AG04450 (cell line): ENCODE data around the gene KIAA1614. TPM values are rescaled to one million over a fixed set of nuclear protein-coding genes. Genes with fewer than 3 reads are reported as not detected.

Experiments
- CTCF ChIA-PET: fragments of 300-600, 350-600 bp; formaldehyde crosslinking; extraction: SDS; loops from one replicate; lab custom pipeline; 2022; ENCODE audit warnings: antibody characterized with exemption, inconsistent platforms; lab: Charles Lee
- POLR2A ChIA-PET: fragments of 350-600 bp; formaldehyde crosslinking; extraction: SDS; loops from one replicate; lab custom pipeline; 2021; ENCODE audit warnings: antibody characterized with exemption, inconsistent platforms; lab: Yijun Ruan, JAX
- DNase-seq: peaks from one replicate; pipeline ENCODE4 v3.0.0-alpha.2; 2011; ENCODE audit warnings: low read depth, low spot score
- H3K27ac ChIP-seq: one replicate; pipeline ENCODE4 v1.5.1; 2012; ENCODE audit warnings: low read depth, low read length, control low read depth
- H3K27me3 ChIP-seq: one replicate; pipeline ENCODE4 v1.6.0; 2012; ENCODE audit warnings: low read length; ENCODE audit not compliant: control insufficient read depth, insufficient read depth
- H3K4me3 ChIP-seq: 2 replicates; pipeline ENCODE4 v1.5.1; 2011; ENCODE audit warnings: mild to moderate bottlenecking, low read depth, low read length, control low read depth
- H3K9me3 ChIP-seq: 2 replicates; pipeline ENCODE4 v1.5.1; 2012; ENCODE audit warnings: low read length; ENCODE audit not compliant: control insufficient read depth, insufficient read depth
- polyA plus RNA-seq: library from polyadenylated mRNA; depleted of rRNA; stranded (reverse); fragments of >200 nt; gene quantifications from 2 replicates; pipeline ENCODE4 v1.2.3, GENCODE V29; 2011
- TF ChIP-seq, protein P1 (sequence below): IDR thresholded peaks from 2 replicates; pipeline ENCODE4 v1.5.1; 2011; ENCODE audit warnings: low read depth, low read length, control low read depth, inconsistent platforms

Gene KIAA1614
- polyA plus RNA-seq, 1 experiment: 4.0 TPM

DNA sequence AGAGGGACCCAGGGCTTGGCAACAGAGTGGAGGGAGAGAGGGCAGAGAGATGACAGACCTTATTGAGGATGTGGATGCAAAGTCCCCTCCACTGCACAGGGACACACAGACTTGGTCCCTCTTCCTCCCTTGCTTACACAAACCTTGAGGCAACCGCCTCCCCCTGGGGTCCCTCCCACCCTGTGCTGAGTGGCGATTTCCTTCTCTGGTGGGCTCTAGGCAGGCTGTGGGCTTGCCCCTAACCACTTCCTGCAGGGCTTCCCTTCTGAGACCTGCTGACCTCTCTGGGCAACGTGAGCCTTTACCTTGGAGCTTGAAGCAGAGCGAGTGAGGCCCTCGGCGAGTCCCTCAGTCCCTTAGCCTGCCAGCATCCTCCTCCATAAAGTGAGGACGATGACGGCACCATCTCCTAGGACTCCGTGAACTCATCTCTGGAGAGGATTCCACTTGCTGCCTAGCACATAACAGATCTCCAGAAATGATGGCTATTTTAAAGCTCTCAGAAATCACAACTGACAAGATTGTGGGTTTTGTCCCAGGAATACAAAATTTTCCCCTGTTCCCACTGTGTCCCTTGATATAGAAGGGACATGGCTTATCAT lies 25.0 kb downstream of the KIAA1614 start:
- H3K27me3 ChIP-seq: no peaks in the 10 kb centered on the region
- H3K27ac ChIP-seq: no peak overlapping the region
- H3K4me3 ChIP-seq: no peak overlapping the region
- POLR2A ChIA-PET: no interaction called here
- DNase-seq: no peak
- TF ChIP-seq, protein P1, sequence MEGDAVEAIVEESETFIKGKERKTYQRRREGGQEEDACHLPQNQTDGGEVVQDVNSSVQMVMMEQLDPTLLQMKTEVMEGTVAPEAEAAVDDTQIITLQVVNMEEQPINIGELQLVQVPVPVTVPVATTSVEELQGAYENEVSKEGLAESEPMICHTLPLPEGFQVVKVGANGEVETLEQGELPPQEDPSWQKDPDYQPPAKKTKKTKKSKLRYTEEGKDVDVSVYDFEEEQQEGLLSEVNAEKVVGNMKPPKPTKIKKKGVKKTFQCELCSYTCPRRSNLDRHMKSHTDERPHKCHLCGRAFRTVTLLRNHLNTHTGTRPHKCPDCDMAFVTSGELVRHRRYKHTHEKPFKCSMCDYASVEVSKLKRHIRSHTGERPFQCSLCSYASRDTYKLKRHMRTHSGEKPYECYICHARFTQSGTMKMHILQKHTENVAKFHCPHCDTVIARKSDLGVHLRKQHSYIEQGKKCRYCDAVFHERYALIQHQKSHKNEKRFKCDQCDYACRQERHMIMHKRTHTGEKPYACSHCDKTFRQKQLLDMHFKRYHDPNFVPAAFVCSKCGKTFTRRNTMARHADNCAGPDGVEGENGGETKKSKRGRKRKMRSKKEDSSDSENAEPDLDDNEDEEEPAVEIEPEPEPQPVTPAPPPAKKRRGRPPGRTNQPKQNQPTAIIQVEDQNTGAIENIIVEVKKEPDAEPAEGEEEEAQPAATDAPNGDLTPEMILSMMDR: no peak
- CTCF ChIA-PET: no interaction called here
- peaks cover 4% of the 10 kb centered on the region; the same call in 1 of the 2 replicates for H3K9me3 ChIP-seq

DNA sequence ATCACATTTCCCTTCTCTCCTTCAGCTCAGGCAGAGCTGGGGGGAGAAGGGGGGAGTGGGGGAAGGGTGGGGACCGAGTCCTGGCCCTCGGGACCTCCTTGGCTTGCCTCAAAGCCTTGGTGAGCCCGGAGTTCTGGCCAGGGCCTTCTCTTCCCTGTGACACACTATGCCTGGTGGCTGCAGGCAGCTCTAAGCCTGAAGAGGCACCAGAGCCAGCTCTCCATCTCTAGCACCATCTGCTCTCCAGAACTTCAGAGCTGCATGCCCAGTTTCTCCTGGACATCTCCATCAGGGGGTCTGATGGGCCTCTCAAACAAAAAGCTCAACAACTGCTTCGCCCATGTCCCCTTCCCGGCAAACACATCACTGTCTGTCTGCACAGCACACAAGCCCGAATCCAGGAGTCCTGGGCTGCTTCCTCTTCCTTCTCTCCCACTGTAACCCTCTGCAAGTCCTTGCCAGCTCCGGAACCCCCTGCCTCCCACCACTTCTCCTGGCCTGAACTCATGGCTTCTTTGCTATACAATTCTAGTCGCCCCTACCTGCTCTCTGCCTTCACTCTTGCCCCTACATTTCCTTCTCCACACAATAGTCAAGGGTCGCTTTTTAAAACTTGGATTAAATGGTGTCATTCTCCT lies 26.5 kb downstream of the KIAA1614 start:
- TF ChIP-seq, protein P1: no peak
- CTCF ChIA-PET: no interaction called here

DNA sequence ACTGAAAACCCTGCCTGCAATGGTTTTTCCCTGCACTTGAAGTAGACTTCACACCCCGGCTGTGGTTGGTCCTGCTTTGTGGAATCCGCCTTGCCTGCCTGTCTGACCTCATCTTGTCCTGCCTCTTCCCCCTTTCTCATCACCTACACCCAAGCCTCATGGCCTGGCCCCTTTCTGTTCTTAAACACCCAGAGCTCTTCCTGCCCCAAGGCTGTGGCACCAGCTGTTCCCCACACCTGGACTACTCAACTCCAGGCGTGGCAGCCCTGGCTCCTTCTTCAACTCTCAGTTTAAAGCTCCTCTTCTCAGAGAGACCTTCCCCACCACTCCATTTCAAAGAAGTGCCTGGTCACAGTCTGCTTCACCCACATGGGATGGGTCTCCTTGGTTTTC lies 27.0 kb downstream of the KIAA1614 start:
- H3K27ac ChIP-seq: no peak overlapping the region
- H3K27me3 ChIP-seq: no peaks in the 10 kb centered on the region
- POLR2A ChIA-PET: no interaction called here
- DNase-seq: no peak
- H3K9me3 ChIP-seq: peaks cover 4% of the 10 kb centered on the region; the same call in 1 of the 2 replicates
- TF ChIP-seq, protein P1: no peak
- no peak overlapping the region for H3K4me3 ChIP-seq
- CTCF ChIA-PET: no interaction called here

More for the DNA sequence above, 26.5 kb downstream of the KIAA1614 start:
- H3K4me3 ChIP-seq: no peak overlapping the region
- POLR2A ChIA-PET: no interaction called here
- peaks cover 4% of the 10 kb centered on the region; the same call in 1 of the 2 replicates for H3K9me3 ChIP-seq
- no peak for DNase-seq
- H3K27me3 ChIP-seq: no peaks in the 10 kb centered on the region
- no peak overlapping the region for H3K27ac ChIP-seq

DNA sequence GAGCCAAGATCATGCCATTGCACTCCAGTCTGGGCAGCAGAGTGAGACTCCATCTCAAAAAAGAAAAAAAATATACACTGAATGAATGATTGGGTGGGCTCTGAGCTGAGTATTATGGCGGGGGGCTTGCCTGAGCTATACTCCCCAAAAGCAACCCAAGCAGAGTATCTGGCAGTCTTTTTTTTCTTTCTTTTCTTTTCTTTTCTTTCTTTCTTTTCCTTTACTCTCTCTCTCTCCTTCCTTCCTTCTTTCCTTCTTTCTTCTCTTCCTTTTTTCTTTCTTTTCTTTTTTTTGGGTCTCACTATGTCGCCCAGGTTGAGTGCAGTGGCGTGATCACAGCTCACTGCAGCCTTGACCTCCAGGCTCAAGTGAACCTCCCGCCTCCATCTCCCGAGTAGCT lies 27.7 kb downstream of the KIAA1614 start:
- Histone ChIP-seq H3K4me3 (no peak overlapping the region), H3K27me3 (no peaks in the 10 kb centered on the region), H3K9me3 (peaks cover 7% of the 10 kb centered on the region), H3K27ac (no peak overlapping the region)
- TF ChIP-seq, protein P1: no peak
- no peak for DNase-seq
- POLR2A ChIA-PET: no interaction called here
- CTCF ChIA-PET: no interaction called here

DNA sequence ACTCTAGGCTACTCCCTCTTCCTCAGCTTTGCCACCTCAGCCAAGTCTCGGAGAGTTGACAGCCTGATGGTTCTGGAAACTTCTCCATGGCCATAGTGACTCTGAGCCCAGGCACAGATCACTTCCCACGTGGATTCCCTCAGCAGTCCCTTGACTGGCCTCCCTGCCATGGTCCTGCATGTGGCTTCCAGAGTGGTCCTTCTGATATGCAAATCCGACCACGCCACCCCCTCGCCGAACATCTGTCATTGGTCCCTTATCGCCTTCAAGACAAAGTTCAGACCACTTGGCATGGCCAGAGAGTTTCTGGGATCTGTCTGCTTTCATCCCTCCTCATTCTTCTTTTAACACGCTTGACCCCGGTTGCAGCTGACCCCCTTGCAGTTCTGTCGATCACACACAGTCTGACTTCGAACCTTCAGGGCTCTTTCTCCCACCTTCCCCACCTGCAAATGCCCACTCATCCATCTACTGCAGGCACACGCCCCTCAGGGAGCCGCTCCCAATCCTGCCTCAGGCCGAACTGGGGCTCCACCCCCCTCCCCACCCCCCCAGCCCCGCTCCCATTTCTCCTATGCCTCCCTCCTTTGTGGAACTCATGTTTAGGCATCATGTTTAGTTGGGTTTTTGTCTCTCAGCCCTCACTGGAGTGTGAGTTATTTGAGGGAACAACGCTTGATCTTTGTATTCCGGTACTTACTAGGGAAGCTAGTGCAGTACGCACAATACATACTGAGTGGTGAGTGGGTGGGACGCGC lies 29.0 kb downstream of the KIAA1614 start:
- no peaks in the 10 kb centered on the region for H3K27me3 ChIP-seq
- CTCF ChIA-PET: interaction anchor here (0.5 to 0.7 kb wide), 3 partner anchors 153 to 426 kb away, joined by 3 read pairs; no protein-coding TSS in a partner anchor
- POLR2A ChIA-PET: no interaction called here
- no peak overlapping the region for H3K4me3 ChIP-seq
- TF ChIP-seq, protein P1: no peak
- H3K27ac ChIP-seq: no peak overlapping the region
- no peak for DNase-seq
- H3K9me3 ChIP-seq: peaks cover 19% of the 10 kb centered on the region
